ENCODE measurements around the gene ELP2. TPM values are rescaled to one million over a fixed set of nuclear protein-coding genes. Genes with fewer than 3 reads are reported as not detected.
"Not testable (repeated sequence)": the region's sequence is repeated elsewhere in the genome, so short reads cannot be mapped to it uniquely, and the experiment has no call there.

The ELP2 gene
- 10 to 100 TPM; 46.1 to 82.4 (median 67.4) TPM for total RNA-seq

DNA sequence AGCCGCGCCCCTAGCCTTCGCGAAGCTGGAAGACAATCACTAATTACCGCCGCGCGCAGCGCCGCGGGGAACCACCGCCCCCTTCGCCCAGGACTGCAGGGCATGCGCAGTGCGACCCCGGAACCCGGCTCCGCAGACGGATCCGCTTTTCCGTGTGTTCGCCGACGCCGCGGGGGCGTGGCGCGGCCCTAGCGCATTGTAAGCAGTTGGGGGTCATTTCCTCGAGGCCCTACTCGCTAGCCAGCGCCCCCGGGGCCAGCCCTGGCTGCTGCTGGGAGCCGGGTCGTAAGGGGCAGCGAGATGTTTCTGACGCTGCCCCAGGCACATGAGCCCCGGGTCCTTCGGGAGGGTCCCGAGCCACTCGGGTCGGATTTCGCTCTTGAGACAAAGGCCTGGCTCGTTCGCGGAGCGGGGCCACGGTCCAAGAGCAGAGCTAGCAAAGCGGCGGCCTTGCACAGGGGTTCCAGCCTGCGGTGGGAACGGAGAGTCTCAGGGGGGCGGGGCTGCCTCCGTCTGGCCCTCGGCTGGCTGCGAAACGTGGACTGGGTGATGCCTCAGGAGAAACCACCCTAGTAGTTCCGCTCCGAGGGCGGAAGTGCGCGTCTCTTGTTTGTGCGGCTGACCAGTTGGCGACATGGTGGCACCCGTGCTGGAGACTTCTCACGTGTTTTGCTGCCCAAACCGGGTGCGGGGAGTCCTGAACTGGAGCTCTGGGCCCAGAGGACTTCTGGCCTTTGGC lies at the start of gene ELP2, which contains the start of gene SLC39A6:
Gene ELP2, plus strand, starts transcription at position 600 of the 739 bp plus-strand sequence. Its CDS starts 35 bp downstream, at position 635.
Gene SLC39A6, minus strand, starts transcription at position 41 of the 739 bp plus-strand sequence. CDS start 2,333 bp downstream, outside the sequence.
- Histone ChIP-seq H3K27ac (peak within 1 kb of the TSS; percentile 94 to 100 (median 97)), H3K4me1 (peaks cover 0 to 52% (median 18%) of the 10 kb centered on the region in 4 donors), H3K27me3 (no peaks in the 10 kb centered on the region), H3K36me3 (peaks cover 0 to 5% (median 0%) of the 10 kb centered on the region in 3 donors), H3K9me3 (no peaks in the 10 kb centered on the region), H3K4me3 (peak within 1 kb of the TSS; percentile 84 to 98 (median 88))
- TF ChIP-seq EP300 (IDR thresholded peaks at IDR 0.05) = peak; percentile 48 to 93
- peak; percentile 75 to 78 for TF ChIP-seq POLR2A (IDR thresholded peaks at IDR 0.05)
- TF ChIP-seq, protein P1, sequence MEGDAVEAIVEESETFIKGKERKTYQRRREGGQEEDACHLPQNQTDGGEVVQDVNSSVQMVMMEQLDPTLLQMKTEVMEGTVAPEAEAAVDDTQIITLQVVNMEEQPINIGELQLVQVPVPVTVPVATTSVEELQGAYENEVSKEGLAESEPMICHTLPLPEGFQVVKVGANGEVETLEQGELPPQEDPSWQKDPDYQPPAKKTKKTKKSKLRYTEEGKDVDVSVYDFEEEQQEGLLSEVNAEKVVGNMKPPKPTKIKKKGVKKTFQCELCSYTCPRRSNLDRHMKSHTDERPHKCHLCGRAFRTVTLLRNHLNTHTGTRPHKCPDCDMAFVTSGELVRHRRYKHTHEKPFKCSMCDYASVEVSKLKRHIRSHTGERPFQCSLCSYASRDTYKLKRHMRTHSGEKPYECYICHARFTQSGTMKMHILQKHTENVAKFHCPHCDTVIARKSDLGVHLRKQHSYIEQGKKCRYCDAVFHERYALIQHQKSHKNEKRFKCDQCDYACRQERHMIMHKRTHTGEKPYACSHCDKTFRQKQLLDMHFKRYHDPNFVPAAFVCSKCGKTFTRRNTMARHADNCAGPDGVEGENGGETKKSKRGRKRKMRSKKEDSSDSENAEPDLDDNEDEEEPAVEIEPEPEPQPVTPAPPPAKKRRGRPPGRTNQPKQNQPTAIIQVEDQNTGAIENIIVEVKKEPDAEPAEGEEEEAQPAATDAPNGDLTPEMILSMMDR (IDR thresholded peaks at IDR 0.05) = peak in 2 of 5 experiments; percentile 37 to 38
- WGBS, 2 donors = 0 to 1% methylated on average over 12 to 13 of the region's 69 CpGs
- DNase-seq (ENCODE audit: low spot score in 2 of 2) = peak; percentile 93 to 95

GRCh38 chr18:36081118-36081517 lies 48.6 kb upstream of the ELP2 start:
- DNase-seq (ENCODE audit: low spot score in 2 of 2); H3K36me3 ChIP-seq; H3K27ac ChIP-seq; H3K4me1 ChIP-seq; H3K4me3 ChIP-seq; H3K27me3 ChIP-seq: not testable (repeated sequence)
- 87 to 89% methylated on average over 2 of the region's 2 CpGs for WGBS, 2 donors
- peaks cover 0 to 23% (median 2%) of the 10 kb centered on the region in 4 donors for H3K9me3 ChIP-seq

DNA sequence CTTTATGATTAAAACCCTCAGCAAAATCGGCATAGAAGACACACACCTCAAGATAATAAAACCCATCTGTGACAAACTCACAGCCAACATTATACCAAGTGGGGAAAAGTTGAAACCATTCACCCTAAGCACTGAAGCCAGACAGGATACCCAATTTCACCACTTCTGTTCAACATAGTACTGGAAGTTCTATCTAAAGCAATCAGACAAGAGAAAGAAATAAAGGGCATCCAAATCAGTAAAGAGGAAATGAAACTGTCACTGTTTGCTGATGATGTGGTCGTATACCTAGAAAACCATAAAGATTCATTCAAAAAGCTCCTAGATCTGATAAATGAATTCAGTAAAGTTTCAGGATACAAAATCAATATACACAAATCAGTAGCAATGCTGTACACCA lies 46.0 kb upstream of the ELP2 start:
- DNase-seq (ENCODE audit: low spot score in 2 of 2) = no peak
- Histone ChIP-seq H3K4me3 (no peak overlapping the region), H3K36me3 (no peaks in the 10 kb centered on the region), H3K9me3 (peaks cover 0 to 23% (median 2%) of the 10 kb centered on the region in 4 donors), H3K4me1 (no peaks in the 10 kb centered on the region), H3K27me3 (peaks cover 0 to 4% of the 10 kb centered on the region in 2 donors), H3K27ac (no peak overlapping the region)
- TF ChIP-seq POLR2A (IDR thresholded peaks at IDR 0.05) (no peak), EP300 (IDR thresholded peaks at IDR 0.05) (no peak)
- TF ChIP-seq, protein P1 (IDR thresholded peaks at IDR 0.05) = no peak
- WGBS, 2 donors = 66 to 69% methylated on average over 2 of the region's 2 CpGs

- peaks cover 0 to 13% (median 2%) of the 10 kb centered on the region in 4 donors for H3K9me3 ChIP-seq
- no peaks in the 10 kb centered on the region for H3K36me3 ChIP-seq
- H3K4me3 ChIP-seq = no peak overlapping the region
- TF ChIP-seq EP300 (IDR thresholded peaks at IDR 0.05) (no peak), POLR2A (IDR thresholded peaks at IDR 0.05) (no peak)
- TF ChIP-seq, protein P1 (IDR thresholded peaks at IDR 0.05) = no peak
- H3K27ac ChIP-seq = no peak overlapping the region
- 50 to 77% methylated on average over 2 of the region's 4 CpGs for WGBS, 2 donors
- no peak for DNase-seq (ENCODE audit: low spot score in 2 of 2)
- no peaks in the 10 kb centered on the region for H3K4me1 ChIP-seq
- H3K27me3 ChIP-seq = peaks cover 0 to 4% of the 10 kb centered on the region in 2 donors
Measured at GRCh38 chr18:36085195-36085594, 44.5 kb upstream of the ELP2 start.

- no peak overlapping the region for H3K4me3 ChIP-seq
- H3K4me1 ChIP-seq = no peaks in the 10 kb centered on the region
- H3K27me3 ChIP-seq = peaks cover 0 to 4% of the 10 kb centered on the region in 2 donors
- no peaks in the 10 kb centered on the region for H3K36me3 ChIP-seq
- H3K9me3 ChIP-seq = peaks cover 0 to 8% (median 0%) of the 10 kb centered on the region in 4 donors
- no peak overlapping the region for H3K27ac ChIP-seq
- no peak for DNase-seq (ENCODE audit: low spot score in 2 of 2)
- 83 to 97% methylated on average over 6 to 8 of the region's 8 CpGs for WGBS, 2 donors
- TF ChIP-seq EP300 (IDR thresholded peaks at IDR 0.05) (no peak), POLR2A (IDR thresholded peaks at IDR 0.05) (no peak)
- TF ChIP-seq, protein P1 (IDR thresholded peaks at IDR 0.05) = no peak
Measured at GRCh38 chr18:36086186-36086585, 43.5 kb upstream of the ELP2 start.
